ENCODE results near the gene PTPRG.
A peak's percentile ranks its signal among the peaks of the same experiment; 100 is the strongest.

The PTPRG gene

GRCh38 chr3:61734749-61735686 is 173.6 kb downstream of the PTPRG start:
- H3K27me3 ChIP-seq (ENCODE audit: low read depth, low read length), result no peaks in the 10 kb centered on the region
- no peaks in the 10 kb centered on the region for H4K20me1 ChIP-seq (ENCODE audit: insufficient read depth, low read length)
- TF ChIP-seq EZH2phosphoT487 (IDR thresholded peaks at IDR 0.05; ENCODE audit: low read depth) (no peak), CTCF (IDR thresholded peaks at IDR 0.05; ENCODE audit: low read depth, low read length) (no peak)
- peak overlapping the region; percentile 41 for H3K4me3 ChIP-seq (ENCODE audit: low read length)
- H3K79me2 ChIP-seq (ENCODE audit: low read length), result peaks cover under 1% of the 10 kb centered on the region; the same call in 1 of the 2 replicates
- H3K9me3 ChIP-seq (ENCODE audit: insufficient read depth, low read length), result no peaks in the 10 kb centered on the region
- H3K4me2 ChIP-seq (ENCODE audit: low read length), result peak overlapping the region; percentile 64
- peaks cover 28% of the 10 kb centered on the region for H3K4me1 ChIP-seq (ENCODE audit: low read length)
- no peaks in the 10 kb centered on the region for H3K36me3 ChIP-seq (replicated peaks; ENCODE audit: low read depth, low read length)
- H2AFZ ChIP-seq (ENCODE audit: low read depth, low read length), result no peak overlapping the region
- peak overlapping the region; percentile 11; the same call in 1 of the 2 replicates for H3K9ac ChIP-seq (ENCODE audit: low read length)
- no peak overlapping the region for H3K27ac ChIP-seq (ENCODE audit: low read length)

DNA sequence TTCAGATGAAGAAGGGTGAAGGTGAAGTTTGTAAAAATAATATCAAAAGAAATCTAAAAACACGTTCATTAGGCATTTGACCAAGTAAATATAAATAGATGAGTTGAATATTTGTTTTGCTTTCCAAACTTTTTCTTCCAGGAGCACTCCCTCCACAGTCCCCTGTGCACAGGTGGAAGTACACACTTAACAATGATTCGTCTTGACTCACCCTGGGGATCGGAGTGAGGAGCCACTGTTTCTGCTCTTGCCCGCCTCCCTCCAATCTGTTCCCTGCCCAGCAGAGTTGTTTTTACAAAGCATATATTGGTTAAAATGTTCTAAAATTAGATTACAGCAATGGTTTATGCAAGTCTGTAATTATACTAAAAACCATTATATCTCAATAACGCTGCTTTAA is 175.1 kb downstream of the PTPRG start:
- H3K79me2 ChIP-seq (ENCODE audit: low read length), result no peaks in the 10 kb centered on the region
- H3K27me3 ChIP-seq (ENCODE audit: low read depth, low read length), result no peaks in the 10 kb centered on the region
- no peak for TF ChIP-seq CTCF (IDR thresholded peaks at IDR 0.05; ENCODE audit: low read depth, low read length)
- TF ChIP-seq EZH2phosphoT487 (IDR thresholded peaks at IDR 0.05; ENCODE audit: low read depth), result no peak
- no peaks in the 10 kb centered on the region for H3K36me3 ChIP-seq (replicated peaks; ENCODE audit: low read depth, low read length)
- H3K4me1 ChIP-seq (ENCODE audit: low read length), result peaks cover 22% of the 10 kb centered on the region
- no peak overlapping the region for H3K9ac ChIP-seq (ENCODE audit: low read length)
- no peak overlapping the region for H2AFZ ChIP-seq (ENCODE audit: low read depth, low read length)
- no peak overlapping the region for H3K4me3 ChIP-seq (ENCODE audit: low read length)
- H3K9me3 ChIP-seq (ENCODE audit: insufficient read depth, low read length), result no peaks in the 10 kb centered on the region
- H4K20me1 ChIP-seq (ENCODE audit: insufficient read depth, low read length), result no peaks in the 10 kb centered on the region
- no peak overlapping the region for H3K27ac ChIP-seq (ENCODE audit: low read length)
- H3K4me2 ChIP-seq (ENCODE audit: low read length), result no peak overlapping the region

DNA sequence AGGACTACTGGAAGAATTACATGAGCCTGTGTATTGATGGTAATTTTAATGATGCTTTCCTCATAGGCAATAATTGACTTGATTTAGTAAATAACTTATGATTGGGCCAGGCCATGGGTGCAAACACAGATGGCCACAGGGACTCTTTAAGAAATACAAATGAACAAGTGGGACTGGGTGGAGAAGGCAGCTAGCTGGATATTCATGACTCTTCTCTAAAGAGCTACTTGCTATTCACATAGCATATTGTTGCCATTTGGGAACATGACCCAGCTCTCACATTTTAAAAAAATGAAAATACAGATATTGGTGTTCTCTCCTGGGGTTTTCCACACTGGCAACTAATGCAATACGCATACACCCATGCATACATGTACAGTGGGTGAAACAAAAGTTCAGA is 178.3 kb downstream of the PTPRG start:
- Histone ChIP-seq H3K4me1 (ENCODE audit: low read length) (peaks cover 7% of the 10 kb centered on the region), H3K9ac (ENCODE audit: low read length) (no peak overlapping the region), H3K4me3 (ENCODE audit: low read length) (no peak overlapping the region), H2AFZ (ENCODE audit: low read depth, low read length) (no peak overlapping the region), H3K9me3 (ENCODE audit: insufficient read depth, low read length) (no peaks in the 10 kb centered on the region), H3K36me3 (replicated peaks; ENCODE audit: low read depth, low read length) (no peaks in the 10 kb centered on the region), H3K4me2 (ENCODE audit: low read length) (no peak overlapping the region), H3K79me2 (ENCODE audit: low read length) (no peaks in the 10 kb centered on the region), H3K27me3 (ENCODE audit: low read depth, low read length) (no peaks in the 10 kb centered on the region), H3K27ac (ENCODE audit: low read length) (no peak overlapping the region), H4K20me1 (ENCODE audit: insufficient read depth, low read length) (no peaks in the 10 kb centered on the region)
- TF ChIP-seq EZH2phosphoT487 (IDR thresholded peaks at IDR 0.05; ENCODE audit: low read depth), result no peak
- TF ChIP-seq CTCF (IDR thresholded peaks at IDR 0.05; ENCODE audit: low read depth, low read length), result no peak

DNA sequence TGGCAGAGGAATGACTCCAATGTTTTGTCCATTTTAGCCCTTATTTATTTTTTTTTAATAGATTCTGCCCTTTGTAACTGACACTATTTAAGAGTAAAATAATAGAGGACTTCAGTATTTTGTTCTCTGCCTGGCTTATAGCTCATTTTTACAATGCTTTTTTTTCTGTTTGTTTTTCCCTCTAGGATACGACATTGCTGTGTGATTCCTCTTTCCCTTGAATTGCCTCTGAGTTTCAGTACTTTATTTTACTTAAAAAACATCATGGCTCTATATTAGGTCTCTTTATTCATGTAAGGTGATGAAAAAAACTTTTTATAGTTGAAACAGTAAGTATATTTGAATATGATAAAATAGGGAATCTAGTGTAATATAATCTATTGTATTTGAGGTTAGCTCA is 179.1 kb downstream of the PTPRG start:
- TF ChIP-seq CTCF (IDR thresholded peaks at IDR 0.05; ENCODE audit: low read depth, low read length), result no peak
- TF ChIP-seq EZH2phosphoT487 (IDR thresholded peaks at IDR 0.05; ENCODE audit: low read depth), result no peak
- Histone ChIP-seq H3K9ac (ENCODE audit: low read length) (no peak overlapping the region), H3K79me2 (ENCODE audit: low read length) (no peaks in the 10 kb centered on the region)

More for the DNA sequence above, 179.1 kb downstream of the PTPRG start:
- no peak overlapping the region for H3K27ac ChIP-seq (ENCODE audit: low read length)
- H3K36me3 ChIP-seq (replicated peaks; ENCODE audit: low read depth, low read length), result no peaks in the 10 kb centered on the region
- H3K4me2 ChIP-seq (ENCODE audit: low read length), result no peak overlapping the region
- H3K9me3 ChIP-seq (ENCODE audit: insufficient read depth, low read length), result no peaks in the 10 kb centered on the region
- no peak overlapping the region for H3K4me3 ChIP-seq (ENCODE audit: low read length)
- no peaks in the 10 kb centered on the region for H3K27me3 ChIP-seq (ENCODE audit: low read depth, low read length)
- no peak overlapping the region for H2AFZ ChIP-seq (ENCODE audit: low read depth, low read length)
- H4K20me1 ChIP-seq (ENCODE audit: insufficient read depth, low read length), result no peaks in the 10 kb centered on the region
- no peaks in the 10 kb centered on the region for H3K4me1 ChIP-seq (ENCODE audit: low read length)

Measured in OCI-LY3 (cell line).